ENCODE results near the gene MYH10.

The MYH10 gene

DNA sequence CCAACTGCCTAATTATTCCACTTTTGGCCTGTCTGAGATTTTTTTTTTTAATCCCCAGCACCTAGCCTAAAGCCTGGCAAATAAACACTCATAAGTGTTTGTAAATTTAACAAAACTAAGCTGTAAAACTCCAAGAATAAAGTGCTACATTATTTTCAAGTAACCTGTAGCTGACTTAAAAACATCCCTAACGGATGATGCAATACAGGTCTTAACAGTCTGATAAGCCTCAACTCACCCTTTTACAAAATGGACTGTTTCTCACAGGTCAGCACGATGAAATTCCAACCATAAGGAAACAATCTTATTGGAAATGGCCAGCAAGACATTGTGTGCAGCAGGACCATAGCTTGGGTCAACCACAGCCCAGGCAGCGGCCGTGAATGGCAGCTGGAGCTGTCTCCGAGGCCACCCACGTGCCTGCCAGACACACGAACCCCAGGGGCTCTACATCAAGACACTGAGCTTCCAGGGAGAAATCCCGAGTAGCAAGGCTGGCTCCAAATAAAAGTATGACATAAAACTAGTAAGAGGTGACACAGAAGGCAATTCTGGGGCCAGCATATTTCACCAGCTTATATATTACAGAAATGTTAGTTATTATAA, 135.9 kb downstream of the MYH10 start:
- DNase-seq (ENCODE audit: low read depth), result no peak

DNA sequence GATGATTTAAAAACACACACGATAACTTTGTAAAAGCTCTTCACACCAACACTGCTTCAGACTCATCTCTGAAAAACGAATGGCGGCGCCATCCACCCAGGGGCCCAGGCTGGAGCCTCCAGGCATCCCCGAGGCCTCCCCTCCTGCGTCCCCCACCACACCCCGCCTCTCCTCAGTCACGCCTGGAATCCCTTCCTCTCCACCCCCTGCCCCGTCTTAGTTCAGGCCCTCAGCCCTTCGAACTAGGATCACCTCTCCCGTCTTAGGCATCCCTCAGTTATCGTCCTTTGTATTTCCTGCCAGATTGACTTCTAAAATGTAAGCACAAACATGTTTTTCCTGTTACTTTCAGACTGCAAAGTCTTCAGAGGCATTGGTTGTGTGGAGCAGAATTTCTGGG, 136.5 kb downstream of the MYH10 start:
- DNase-seq (ENCODE audit: low read depth), result no peak

DNA sequence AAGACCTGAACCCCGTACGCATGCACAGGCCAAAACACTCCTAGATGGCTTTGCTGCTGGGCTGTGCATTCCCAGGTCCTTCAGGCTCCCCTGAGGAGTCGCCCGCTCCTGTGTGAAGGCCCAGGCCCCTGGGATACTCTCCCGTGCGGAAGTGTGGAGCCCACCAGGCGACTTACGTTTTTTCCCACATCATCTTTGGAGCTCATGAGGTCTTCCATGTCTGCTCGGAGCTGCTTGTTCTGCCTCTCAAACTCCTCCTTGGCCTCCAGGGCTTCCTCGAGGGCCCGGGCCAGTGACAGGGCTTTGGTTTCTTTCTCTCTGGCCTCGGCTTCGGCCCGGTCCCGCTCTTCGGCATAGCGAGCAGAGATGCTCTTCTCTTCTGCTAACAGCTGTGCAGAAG, 138.4 kb downstream of the MYH10 start:
- DNase-seq (ENCODE audit: low read depth), result no peak

DNA sequence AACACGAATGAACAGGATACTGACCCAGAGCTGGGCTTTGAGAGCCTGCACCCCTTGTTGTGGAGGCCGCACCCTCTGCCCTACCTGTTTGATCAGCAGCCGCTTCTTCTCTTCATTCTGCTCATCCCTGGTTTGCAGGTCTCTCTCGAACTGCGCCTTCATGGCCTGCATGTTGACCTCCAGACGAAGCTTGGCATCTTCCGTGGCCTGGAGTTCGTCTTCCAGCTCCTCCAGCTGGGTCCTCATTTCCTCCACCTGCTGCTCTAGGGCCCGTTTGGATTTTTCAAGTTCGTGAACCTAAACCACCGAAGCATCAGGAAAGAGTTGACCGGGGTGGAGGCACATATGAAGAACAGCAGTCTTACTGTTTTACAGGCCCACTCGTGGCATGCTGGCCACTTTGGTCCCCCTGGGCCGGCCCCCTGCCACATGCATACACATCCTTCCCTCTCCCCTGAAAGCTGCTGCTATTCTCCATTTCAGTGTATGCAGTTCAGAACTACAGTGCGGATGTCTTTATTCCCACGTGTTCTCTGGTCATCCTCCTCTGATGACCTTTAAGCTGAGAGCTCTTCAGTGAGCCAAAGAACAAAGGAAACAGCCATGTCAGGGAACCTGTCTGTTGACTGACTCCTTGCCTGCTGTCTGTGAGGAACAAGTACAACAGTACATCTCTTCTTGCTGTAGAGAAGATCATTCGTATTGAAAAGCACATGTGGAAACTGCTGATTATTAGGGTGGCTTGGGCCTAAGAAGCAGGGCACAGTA, 140.1 kb downstream of the MYH10 start:
- no peak for DNase-seq (ENCODE audit: low read depth)

DNA sequence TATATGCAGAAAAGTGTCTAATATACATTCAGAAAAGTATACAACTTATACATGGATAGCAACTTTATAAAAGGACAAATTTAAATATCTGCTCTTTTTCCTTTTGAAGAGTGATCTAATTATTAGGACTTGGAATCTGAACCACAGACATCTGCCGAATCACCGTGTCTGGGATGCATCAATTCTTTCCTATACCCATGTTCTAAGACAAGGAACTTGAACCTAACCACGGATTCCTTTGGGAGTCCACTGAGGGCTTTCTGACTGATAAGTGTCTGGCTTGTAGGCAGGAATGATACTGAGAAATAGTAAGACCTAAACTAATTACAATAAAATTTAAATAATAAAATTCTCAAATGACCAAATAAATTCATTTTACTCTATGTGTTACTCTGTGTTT, 140.7 kb downstream of the MYH10 start:
- DNase-seq (ENCODE audit: low read depth), result no peak

DNA sequence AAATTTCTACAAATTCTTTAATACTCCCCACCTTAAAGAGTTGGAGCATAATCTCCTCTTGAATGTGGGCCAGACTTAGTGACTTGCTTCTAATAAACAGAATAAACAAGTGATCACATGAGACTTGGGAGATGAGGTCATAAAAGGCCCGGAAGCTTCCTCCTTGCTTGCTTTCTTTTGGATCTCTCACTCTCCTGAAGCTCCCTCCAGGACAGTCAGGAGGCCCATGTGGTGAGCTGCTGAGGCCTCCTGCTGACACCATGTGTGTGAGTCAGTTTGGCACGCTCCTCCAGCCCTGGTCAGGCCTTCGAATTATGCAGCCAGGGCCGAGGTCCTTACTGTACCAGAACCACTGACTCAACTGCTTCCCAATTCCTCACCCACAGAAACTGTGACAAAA, 141.6 kb downstream of the MYH10 start:
- DNase-seq (ENCODE audit: low read depth), result no peak

DNA sequence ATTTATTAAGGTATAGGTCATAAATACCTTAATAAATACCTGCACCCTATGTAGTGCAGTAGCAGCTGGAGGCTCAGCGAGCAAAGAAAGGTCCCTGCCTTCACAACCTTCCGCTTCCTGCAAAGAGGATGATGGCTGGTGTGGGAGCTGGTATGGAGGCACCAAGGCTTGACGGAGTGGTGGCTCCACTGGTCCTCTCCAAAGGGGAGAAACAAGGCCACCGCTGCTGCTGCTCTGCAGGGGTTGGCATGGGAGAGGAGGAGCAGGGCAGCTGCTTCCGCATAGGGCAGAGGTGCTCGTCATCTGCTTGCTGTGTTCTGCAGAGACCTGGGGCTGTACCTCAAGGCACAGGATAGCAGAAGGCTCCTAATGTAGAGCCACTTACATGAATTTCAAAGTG, 142.0 kb downstream of the MYH10 start:
- DNase-seq (ENCODE audit: low read depth), result no peak

DNA sequence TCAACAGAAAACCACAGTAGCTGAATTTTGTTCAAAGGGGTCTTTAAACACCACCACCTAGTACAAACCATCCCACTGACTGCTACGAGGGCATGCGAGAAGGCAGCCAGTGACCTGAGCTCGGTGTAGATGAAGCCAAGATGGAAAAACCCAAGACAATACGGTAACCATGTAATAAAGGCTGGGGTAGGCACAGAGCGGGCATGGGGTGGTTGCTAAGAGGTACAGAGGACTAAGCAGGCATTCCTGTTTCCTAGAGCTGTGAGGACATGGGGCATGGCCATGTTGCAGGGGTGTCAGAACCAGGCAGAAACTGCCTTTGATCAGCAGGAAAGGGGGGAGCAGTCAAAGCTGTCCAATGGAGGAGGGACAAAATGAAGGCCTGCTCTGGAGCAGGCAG, 142.8 kb downstream of the MYH10 start:
- DNase-seq (ENCODE audit: low read depth), result no peak

DNA sequence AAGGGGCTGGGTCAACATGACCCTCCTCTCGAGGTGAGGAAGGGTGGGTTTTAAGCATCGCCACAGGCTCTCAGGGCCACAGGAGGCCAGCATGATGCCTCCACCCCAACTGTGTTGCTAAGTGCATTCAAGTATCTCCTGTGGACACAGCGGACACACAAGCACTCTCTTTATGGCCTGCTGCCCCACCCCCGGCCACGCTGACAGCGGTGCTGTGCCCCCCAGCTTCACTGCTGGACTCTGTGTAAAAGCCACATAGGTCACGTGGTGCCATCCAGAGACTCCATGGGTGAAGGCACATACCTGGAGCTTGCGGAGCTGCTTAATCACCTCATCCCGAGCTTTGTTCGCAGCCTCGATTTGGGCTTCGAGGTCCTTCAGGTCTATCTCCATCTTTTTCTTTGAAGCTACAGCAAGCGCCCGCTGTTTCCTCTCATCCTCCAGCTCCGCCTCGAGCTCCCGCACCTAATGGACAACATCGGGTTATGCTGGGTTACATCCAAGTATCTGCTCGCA, 143.3 kb downstream of the MYH10 start:
- no peak for DNase-seq (ENCODE audit: low read depth)

DNA sequence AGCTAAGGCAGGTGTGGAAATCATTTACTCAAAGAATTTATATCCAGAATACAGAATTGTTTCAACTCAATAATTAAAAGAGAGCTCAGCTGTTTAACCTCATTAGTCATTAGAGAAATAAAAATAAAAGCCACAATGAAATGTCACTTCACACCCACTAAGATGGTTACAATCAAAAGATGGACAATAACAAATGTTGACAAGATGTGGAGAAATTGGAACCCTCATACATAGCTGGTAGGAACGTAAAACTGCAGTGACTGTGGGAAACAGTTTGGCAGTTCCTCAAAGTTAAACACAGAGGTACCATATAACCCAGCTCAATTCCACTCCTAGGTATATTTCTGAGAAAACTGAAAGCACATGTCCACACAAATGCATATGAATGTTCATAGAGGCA, 145.0 kb downstream of the MYH10 start:
- DNase-seq (ENCODE audit: low read depth), result no peak

DNA sequence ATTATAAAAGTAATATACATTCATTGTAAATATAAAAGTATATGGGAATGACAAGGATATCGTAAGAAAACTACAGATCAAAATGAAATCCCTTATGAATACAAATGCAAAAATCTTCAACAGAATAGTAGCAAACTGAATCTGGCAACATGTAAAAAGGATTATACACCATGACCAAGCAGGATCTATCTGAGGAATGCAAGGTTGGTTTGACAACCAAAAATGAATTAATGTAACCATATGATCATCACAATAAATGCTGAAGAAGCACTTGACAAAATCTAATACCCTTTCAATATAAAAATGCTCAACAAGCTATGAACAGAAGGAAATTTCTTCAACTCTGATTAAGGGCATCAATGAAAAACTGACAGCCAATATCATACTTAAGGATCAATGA, 146.1 kb downstream of the MYH10 start:
- DNase-seq (ENCODE audit: low read depth), result no peak

DNA sequence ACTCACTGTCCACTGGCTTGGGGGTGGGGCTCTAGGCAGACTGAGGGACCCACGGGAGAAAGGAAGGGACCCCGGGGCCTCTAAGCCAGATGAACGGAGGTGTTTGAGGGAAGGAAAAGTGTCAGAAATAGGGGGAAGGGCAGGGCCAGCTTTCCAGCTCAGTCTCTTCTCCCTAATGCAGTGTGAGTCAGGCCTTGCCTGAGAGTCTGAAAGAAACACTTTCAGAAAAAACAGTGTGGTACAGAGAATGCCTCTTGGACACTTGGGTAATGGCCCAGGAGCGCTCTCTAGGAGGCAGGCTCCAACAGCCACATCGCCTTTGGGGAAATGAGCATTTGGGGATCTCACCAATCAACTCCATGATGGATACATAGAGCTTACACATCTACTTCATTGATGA, 148.0 kb downstream of the MYH10 start:
- no peak for DNase-seq (ENCODE audit: low read depth)

DNA sequence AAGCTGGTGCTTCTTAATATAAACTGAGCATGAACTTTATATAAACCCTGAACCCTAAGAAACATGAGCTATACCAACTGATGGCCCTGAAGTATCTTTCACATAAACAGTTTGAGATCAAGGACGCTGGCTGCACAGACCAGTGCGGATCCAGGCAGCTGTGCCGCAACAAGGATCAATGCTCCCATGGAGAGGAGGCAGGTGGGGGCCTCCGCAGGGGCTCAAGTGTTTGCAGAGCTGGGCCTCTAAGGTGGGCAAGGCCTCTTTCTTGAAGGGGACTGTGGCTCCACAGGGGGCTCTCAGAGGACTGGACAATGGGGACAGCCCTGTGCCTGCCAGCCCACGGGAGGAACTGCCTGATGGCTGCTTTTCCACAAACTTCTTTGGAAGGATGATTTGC, 148.8 kb downstream of the MYH10 start:
- DNase-seq (ENCODE audit: low read depth), result no peak

DNA sequence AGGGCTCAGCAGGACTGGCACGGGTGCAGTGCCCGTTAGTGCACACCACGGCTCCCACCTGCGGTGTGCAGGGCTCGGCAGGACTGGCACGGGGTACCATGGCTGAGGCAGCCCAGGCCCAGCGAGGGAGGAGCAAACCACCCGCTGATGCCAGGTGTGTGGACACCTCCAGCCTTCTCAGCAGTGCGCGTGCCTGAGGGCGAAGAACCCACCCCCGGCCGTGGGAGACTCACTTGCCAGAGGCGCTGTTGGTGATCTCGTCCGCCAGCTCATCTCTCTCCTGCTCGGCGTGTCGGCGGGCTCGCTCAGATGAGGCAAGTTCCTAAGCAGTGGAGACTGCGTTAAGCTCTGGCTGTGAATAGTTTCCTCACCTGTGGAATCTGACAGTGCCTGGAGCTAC, 149.4 kb downstream of the MYH10 start:
- no peak for DNase-seq (ENCODE audit: low read depth)

DNA sequence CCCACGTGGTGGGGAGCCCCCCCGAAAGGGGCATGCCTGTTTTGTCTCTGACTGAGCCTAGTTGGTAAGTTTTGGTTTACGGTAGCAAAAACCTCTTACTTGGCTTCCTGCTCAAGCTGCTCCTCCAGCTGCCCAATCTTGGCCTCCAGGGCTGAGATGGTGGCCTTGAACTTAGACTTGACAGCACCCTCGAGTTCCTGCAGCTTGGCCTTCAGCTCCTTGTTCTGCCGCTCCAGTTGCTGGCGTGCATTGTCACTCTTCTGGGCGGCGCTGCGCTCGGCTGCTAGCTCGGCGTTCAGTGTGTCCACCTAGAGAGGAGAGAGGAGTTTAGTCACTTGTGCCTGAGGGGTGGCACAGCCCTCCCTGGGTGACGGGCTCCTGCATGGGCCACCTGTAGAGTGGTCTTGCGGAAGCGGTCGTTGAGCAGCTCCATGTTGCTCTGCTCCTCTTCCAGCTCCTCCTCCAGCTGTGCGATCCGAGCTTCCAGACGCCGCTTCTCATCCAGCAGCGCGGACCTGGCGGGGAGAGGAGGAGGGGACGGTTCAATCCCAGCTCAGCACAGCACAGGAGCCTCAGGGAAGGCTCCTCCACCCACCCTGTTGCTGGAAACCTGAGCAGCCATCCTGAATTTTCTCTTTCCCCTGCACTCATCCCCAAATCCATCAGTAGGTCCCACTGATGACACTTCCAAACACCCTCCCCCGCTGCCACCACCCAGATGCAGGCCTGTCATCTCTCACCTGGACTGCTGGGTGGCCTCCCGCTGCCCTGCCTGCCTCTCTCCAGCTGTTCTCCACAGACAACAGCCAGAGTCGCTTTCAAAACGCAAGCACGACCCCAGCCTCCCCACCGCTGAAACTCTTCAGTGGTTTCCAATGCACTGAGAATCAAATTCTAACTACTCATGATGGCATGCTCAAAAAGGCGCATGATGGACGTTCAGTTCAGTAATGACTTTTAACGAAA, 150.2 kb downstream of the MYH10 start:
- DNase-seq (ENCODE audit: low read depth), result no peak

DNA sequence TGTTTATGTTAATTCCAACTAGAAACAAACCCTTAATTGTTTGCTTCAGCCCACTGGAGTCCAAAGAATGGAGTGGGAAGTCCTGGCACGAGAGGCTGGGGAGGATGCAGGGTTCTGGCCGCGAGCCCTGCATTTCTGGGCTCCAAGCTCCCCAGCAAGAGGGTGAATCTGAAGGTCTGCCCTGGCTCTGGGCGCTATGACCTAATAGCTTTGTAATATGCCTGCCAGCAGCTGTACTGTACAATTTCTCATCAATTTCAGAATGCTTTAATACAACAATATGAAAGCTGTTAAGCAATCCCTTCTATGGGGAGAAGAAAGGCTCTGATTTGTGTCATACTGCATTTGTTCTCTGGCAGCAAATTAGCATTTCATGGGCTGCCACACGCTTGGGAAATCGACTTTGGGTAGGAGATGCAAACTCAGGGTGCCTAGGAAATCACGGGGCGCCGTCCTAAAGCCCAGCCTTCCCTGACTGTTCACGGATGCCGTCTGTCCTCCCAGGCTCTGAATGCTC, 151.0 kb downstream of the MYH10 start:
- DNase-seq (ENCODE audit: low read depth), result no peak

DNA sequence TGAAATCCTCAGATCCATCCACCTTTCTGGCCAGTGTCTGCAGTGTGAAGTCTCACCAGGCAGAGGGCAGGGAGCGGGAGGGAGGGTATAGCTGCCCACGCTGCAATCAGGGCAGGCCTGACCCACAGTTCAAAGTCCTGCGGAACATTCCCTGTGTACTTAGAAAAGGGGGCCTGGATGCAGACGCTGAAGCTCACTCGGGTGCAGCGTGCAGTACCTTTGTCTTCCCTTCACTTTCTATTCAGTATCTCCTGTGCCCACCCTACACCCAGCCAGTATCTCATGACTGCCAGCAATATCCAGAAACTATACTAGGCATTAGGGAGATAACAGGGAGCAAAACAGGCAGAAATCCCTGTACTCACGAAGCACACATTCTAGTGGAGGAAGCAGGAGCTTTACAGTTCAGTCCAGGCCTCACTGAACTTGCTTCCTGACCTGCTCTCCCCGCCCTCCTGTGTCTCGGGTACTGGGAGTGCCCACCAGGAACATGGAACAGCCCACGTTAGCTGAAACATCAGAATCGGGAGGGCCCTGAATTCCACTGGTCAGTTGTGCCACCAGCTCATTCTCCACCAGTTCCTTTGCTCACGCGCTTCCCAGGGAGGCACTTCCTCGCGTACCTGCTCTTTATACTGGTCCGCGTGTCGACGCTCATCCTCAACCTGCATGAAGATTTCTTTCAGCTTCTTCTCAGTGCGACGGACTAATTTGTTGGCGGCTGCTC, 152.6 kb downstream of the MYH10 start:
- no peak for DNase-seq (ENCODE audit: low read depth)

DNA sequence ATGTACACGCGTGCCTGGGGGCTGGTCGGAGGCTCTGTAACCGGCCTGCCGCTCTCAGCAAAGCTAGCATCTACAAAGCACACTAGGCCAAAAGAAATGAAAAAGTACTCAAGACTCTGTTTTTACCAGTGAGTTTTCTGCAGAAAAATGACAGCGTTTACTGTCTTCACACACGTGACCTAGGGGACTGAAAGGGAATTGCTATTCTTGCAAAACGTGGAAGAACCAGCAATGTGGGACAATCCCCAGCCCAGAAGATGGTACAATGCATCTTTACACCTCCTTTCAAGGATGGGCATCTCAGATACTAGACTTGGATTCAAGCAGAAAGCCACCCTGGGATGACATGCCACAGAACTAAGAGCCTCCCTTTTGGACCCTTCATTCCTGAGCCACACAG, 153.4 kb downstream of the MYH10 start:
- DNase-seq (ENCODE audit: low read depth), result no peak

DNA sequence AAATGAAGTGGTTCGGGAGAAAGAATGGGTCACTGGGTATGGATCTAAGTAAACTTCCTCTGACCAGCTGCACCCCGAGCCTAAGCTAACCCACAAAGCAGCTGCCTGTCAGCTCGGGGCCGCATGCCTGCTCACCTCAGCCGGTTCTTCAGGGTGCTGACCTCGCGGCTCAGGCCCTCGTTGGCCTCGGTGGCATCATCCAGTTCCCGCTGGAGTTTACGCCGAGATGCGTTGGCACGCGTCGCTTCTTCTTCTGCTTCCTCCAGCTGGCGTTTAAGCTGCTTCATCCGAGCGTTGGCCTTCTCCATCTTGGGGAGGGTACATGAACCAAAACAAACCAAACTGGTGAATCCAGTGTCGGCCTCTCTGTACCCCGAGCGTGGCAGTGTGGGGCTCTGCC, 153.8 kb downstream of the MYH10 start:
- DNase-seq (ENCODE audit: low read depth), result no peak

DNA sequence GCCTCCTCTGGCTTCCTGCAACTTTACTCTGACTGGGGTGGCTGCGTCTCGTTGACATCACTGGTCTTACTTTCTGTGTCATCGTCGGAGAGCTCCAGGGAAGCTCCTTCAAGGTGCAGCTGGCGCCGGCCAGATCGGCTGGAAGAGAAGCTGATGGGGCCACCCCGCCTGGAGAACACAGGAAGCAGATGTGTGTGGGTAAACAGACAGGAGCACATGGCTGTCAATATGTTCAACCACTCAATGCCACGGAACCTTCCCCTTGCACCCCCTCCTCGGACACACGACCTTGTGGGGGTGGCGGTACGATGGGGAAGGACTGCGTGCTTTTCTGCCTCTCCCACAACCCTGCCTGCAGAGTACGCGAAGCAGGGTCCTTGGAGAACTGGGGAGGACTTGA, 154.7 kb downstream of the MYH10 start:
- no peak for DNase-seq (ENCODE audit: low read depth)

DNA sequence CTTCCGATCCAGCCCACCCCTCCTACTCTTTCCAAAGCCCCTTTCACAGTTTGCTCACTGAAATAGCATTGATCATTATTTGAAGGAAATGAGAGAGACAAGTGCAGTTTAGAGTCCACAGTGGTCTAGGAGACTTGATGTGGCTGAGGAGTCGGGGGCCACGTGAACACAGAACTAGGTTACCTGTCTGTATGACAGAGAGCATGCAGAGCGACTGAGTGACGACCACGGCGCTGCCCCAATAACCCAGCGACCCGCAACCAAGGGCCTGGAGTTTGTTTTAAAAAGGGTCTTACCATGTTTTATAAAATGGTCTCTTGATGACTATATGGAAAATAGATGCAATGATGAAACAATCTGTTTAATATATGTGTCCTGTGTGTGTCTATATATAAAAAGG, 155.3 kb downstream of the MYH10 start:
- no peak for DNase-seq (ENCODE audit: low read depth)

DNA sequence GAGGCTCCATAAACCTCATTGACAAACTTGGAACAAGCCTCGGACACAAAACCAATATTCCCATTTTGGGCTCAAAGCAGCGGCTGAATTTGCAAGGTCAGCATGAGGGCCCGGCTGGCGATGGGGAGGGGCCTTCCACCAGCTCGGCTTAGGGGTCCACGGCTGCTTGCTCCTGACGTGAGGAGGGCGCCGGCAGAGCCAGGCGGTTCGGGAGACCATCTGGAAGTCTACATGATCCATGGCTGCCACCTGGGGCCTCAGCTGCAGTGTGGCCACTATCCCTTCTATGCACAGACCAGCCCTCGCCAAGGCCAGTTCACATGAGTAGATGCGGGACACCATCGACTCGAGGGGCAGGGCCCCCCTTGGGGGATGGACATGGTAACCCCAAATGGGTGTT, 155.7 kb downstream of the MYH10 start:
- DNase-seq (ENCODE audit: low read depth), result no peak
